GM18508 (cell line): ENCODE data around the gene OR1S1.
"Not testable (repeated sequence)": the region's sequence is repeated elsewhere in the genome, so short reads cannot be mapped to it uniquely, and the experiment has no call there.

ENCODE experiments used
- ATAC-seq: cut with Tn5 transposase; IDR thresholded peaks from one replicate; pipeline ENCODE4 v1.9.1; 2021; ENCODE audit warnings: moderate number of reproducible peaks; ENCODE audit not compliant: insufficient read depth, unreplicated experiment

Gene OR1S1

GRCh38 chr11:58212420-58212819 is at the start of gene OR1S1:
Gene OR1S1, plus strand, starts transcription at chr11:58212720.
- not testable (repeated sequence) for ATAC-seq

GRCh38 chr11:58164389-58164788 is 48.1 kb upstream of the OR1S1 start:
- ATAC-seq: no peak

GRCh38 chr11:58164990-58165389 is 47.5 kb upstream of the OR1S1 start:
- ATAC-seq: no peak

GRCh38 chr11:58165504-58166106 is 46.9 kb upstream of the OR1S1 start:
- ATAC-seq: no peak

- no peak for ATAC-seq
Observed at GRCh38 chr11:58177409-58178054, 35.0 kb upstream of the OR1S1 start.

GRCh38 chr11:58178444-58178843 is 34.1 kb upstream of the OR1S1 start:
- no peak for ATAC-seq

- ATAC-seq: no peak
Observed at GRCh38 chr11:58179648-58180047, 32.9 kb upstream of the OR1S1 start.

GRCh38 chr11:58186938-58187337 is 25.6 kb upstream of the OR1S1 start:
- no peak for ATAC-seq

GRCh38 chr11:58188770-58189169 is 23.8 kb upstream of the OR1S1 start, which contains the start of gene OR9Q2:
Gene OR9Q2, plus strand, starts transcription at chr11:58189070. Its CDS starts 1,421 bp downstream, at chr11:58190491.
- no peak for ATAC-seq

- no peak for ATAC-seq
Observed at GRCh38 chr11:58192229-58192628, 20.3 kb upstream of the OR1S1 start.

- no peak for ATAC-seq
Observed at GRCh38 chr11:58193391-58193790, 19.1 kb upstream of the OR1S1 start.

GRCh38 chr11:58195939-58196338 is 16.6 kb upstream of the OR1S1 start:
- ATAC-seq: no peak

GRCh38 chr11:58199271-58199670 is 13.2 kb upstream of the OR1S1 start:
- no peak for ATAC-seq

- ATAC-seq: no peak
Observed at GRCh38 chr11:58204042-58204441, 8.5 kb upstream of the OR1S1 start, which contains the start of gene OR1S2. Gene OR1S2, minus strand, starts transcription at chr11:58204142. Its CDS starts 0 bp downstream, at chr11:58204142.

- ATAC-seq: no peak
Observed at GRCh38 chr11:58216476-58216875, 4.0 kb downstream of the OR1S1 start.

- no peak for ATAC-seq
Observed at GRCh38 chr11:58222721-58223120, 10.2 kb downstream of the OR1S1 start.

GRCh38 chr11:58227956-58228615 is 15.6 kb downstream of the OR1S1 start:
- no peak for ATAC-seq

- ATAC-seq: no peak
Observed at GRCh38 chr11:58243954-58244353, 31.4 kb downstream of the OR1S1 start.

GRCh38 chr11:58254936-58255335 is 42.4 kb downstream of the OR1S1 start:
- no peak for ATAC-seq

GRCh38 chr11:58259983-58260382 is 47.5 kb downstream of the OR1S1 start:
- no peak for ATAC-seq
